ENCODE results near the gene TMEM203.

Gene TMEM203

DNA sequence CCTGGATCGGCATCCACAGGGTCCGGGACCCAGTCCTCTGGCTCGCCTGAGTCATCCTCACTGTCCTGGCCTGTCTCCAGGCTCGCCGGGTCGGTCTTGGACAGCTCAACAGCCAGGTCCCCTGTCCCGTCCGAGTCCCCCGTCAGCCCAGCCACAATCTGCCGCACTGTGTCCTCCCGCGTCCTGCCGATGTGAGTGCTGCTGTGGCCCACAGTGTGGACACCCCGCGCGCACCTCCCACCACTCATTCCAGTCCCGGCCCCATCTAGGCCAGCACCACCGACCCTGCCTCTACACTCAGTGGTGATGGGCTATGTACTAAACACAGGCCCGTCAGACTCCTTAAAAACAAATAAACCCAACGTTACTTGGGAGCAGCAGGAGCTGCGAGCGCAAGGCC is 23.8 kb downstream of the TMEM203 start:
- H3K9ac ChIP-seq (ENCODE audit: low read length), result no peak overlapping the region

DNA sequence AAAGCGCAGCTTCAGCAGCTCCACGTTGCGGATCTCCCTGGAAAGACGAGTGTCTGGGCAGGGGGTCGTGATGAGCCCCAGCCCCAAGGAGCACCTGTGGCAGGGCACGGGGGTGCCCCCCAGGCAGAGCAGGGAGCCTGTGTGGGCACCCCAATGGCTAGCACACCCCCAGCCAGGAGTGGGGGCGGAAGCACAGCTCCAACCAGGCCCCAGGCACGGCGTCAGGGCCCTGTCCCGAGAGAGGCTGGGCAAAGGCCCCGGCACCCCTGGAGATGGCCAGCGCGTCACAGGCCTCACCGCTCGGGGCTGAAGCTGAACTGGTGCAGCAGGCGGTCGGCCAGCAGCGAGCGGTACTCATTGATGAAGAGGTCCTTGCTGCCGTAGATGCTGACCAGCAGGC is 25.0 kb downstream of the TMEM203 start:
- H3K27me3 ChIP-seq (replicated peaks; ENCODE audit: insufficient read depth, low read length), result no peaks in the 10 kb centered on the region
- no peak for DNase-seq
- no peaks in the 10 kb centered on the region for H3K4me1 ChIP-seq (ENCODE audit: low read length)
- peaks cover 9% of the 10 kb centered on the region; the same call in 1 of the 2 replicates for H3K79me2 ChIP-seq (ENCODE audit: low read length)
- no peaks in the 10 kb centered on the region for H3K9me2 ChIP-seq (replicated peaks; ENCODE audit: insufficient read depth, low read length)
- H3K9ac ChIP-seq (ENCODE audit: low read length), result no peak overlapping the region
- no peak overlapping the region for H3K27ac ChIP-seq (ENCODE audit: low read length)
- no peaks in the 10 kb centered on the region for H3K36me3 ChIP-seq (replicated peaks; ENCODE audit: insufficient read depth, low read length)
- no peak overlapping the region for H3K4me2 ChIP-seq (ENCODE audit: low read depth, low read length)
- no peak overlapping the region for H3K4me3 ChIP-seq (ENCODE audit: low read length)
- H4K20me1 ChIP-seq (ENCODE audit: insufficient read depth, low read length), result no peaks in the 10 kb centered on the region
- no peak overlapping the region for H2AFZ ChIP-seq (ENCODE audit: low read length)
- H3F3A ChIP-seq (ENCODE audit: insufficient read depth, low read length), result peaks cover 10% of the 10 kb centered on the region; the same call in 1 of the 2 replicates
- TF ChIP-seq, protein P1, sequence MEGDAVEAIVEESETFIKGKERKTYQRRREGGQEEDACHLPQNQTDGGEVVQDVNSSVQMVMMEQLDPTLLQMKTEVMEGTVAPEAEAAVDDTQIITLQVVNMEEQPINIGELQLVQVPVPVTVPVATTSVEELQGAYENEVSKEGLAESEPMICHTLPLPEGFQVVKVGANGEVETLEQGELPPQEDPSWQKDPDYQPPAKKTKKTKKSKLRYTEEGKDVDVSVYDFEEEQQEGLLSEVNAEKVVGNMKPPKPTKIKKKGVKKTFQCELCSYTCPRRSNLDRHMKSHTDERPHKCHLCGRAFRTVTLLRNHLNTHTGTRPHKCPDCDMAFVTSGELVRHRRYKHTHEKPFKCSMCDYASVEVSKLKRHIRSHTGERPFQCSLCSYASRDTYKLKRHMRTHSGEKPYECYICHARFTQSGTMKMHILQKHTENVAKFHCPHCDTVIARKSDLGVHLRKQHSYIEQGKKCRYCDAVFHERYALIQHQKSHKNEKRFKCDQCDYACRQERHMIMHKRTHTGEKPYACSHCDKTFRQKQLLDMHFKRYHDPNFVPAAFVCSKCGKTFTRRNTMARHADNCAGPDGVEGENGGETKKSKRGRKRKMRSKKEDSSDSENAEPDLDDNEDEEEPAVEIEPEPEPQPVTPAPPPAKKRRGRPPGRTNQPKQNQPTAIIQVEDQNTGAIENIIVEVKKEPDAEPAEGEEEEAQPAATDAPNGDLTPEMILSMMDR (IDR thresholded peaks at IDR 0.05; ENCODE audit: low read length), result no peak
- TF ChIP-seq EZH2phosphoT487 (IDR thresholded peaks at IDR 0.05; ENCODE audit: low read length), result no peak
- TF ChIP-seq EZH2 (optimal IDR thresholded peaks at IDR 0.05; ENCODE audit: low read depth, low read length), result no peak
- H3K9me3 ChIP-seq (replicated peaks; ENCODE audit: insufficient read depth, low read length), result no peaks in the 10 kb centered on the region

More for the DNA sequence above, 23.8 kb downstream of the TMEM203 start:
- no peaks in the 10 kb centered on the region for H3K36me3 ChIP-seq (replicated peaks; ENCODE audit: insufficient read depth, low read length)
- H4K20me1 ChIP-seq (ENCODE audit: insufficient read depth, low read length), result no peaks in the 10 kb centered on the region
- no peak overlapping the region for H3K4me3 ChIP-seq (ENCODE audit: low read length)
- H3K27ac ChIP-seq (ENCODE audit: low read length), result no peak overlapping the region
- peaks cover under 1% of the 10 kb centered on the region; the same call in 1 of the 2 replicates for H3K4me1 ChIP-seq (ENCODE audit: low read length)
- no peaks in the 10 kb centered on the region for H3K9me2 ChIP-seq (replicated peaks; ENCODE audit: insufficient read depth, low read length)
- no peak overlapping the region for H2AFZ ChIP-seq (ENCODE audit: low read length)
- no peaks in the 10 kb centered on the region for H3K9me3 ChIP-seq (replicated peaks; ENCODE audit: insufficient read depth, low read length)
- H3K4me2 ChIP-seq (ENCODE audit: low read depth, low read length), result no peak overlapping the region
- no peaks in the 10 kb centered on the region for H3K27me3 ChIP-seq (replicated peaks; ENCODE audit: insufficient read depth, low read length)
- H3K79me2 ChIP-seq (ENCODE audit: low read length), result peaks cover 20% of the 10 kb centered on the region
- no peak for TF ChIP-seq EZH2 (optimal IDR thresholded peaks at IDR 0.05; ENCODE audit: low read depth, low read length)
- TF ChIP-seq, protein P1 (IDR thresholded peaks at IDR 0.05; ENCODE audit: low read length), result no peak
- TF ChIP-seq EZH2phosphoT487 (IDR thresholded peaks at IDR 0.05; ENCODE audit: low read length), result no peak
- DNase-seq, result no peak
- H3F3A ChIP-seq (ENCODE audit: insufficient read depth, low read length), result peaks cover 4% of the 10 kb centered on the region; the same call in 1 of the 2 replicates

DNA sequence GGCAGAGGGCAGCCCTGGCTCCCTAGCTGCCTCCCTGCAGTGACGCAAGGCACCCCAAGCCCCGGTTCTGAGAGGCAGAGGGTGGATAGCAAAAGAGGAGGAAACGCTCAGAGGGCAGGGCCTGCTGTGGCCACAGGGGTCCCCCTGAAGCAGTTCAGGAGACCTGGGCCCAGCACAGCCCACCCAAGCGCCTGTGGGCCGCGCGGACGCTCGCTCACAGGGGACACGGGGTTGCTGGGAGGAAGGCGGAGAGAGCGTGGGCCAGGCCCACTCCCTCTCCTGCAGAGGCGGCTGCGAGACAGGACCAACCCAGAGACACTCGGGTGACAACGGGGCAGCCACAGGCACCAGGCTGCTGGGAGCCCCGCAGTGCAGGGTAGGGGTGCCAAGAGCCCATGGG is 25.7 kb downstream of the TMEM203 start:
- no peaks in the 10 kb centered on the region for H3K9me2 ChIP-seq (replicated peaks; ENCODE audit: insufficient read depth, low read length)
- H3K4me1 ChIP-seq (ENCODE audit: low read length), result no peaks in the 10 kb centered on the region
- no peak overlapping the region for H2AFZ ChIP-seq (ENCODE audit: low read length)
- H3K9ac ChIP-seq (ENCODE audit: low read length), result no peak overlapping the region
- no peaks in the 10 kb centered on the region for H3K36me3 ChIP-seq (replicated peaks; ENCODE audit: insufficient read depth, low read length)
- no peak overlapping the region for H3K4me3 ChIP-seq (ENCODE audit: low read length)
- TF ChIP-seq, protein P1 (IDR thresholded peaks at IDR 0.05; ENCODE audit: low read length), result no peak
- TF ChIP-seq EZH2 (optimal IDR thresholded peaks at IDR 0.05; ENCODE audit: low read depth, low read length) (no peak), EZH2phosphoT487 (IDR thresholded peaks at IDR 0.05; ENCODE audit: low read length) (no peak)
- H3K79me2 ChIP-seq (ENCODE audit: low read length), result 0 out of 2 replicates have a peak, but pooled peaks cover 1% of the 10 kb centered on the region
- H3K27me3 ChIP-seq (replicated peaks; ENCODE audit: insufficient read depth, low read length), result no peaks in the 10 kb centered on the region
- H3F3A ChIP-seq (ENCODE audit: insufficient read depth, low read length), result peaks cover 10% of the 10 kb centered on the region; the same call in 1 of the 2 replicates
- no peaks in the 10 kb centered on the region for H4K20me1 ChIP-seq (ENCODE audit: insufficient read depth, low read length)
- H3K9me3 ChIP-seq (replicated peaks; ENCODE audit: insufficient read depth, low read length), result no peaks in the 10 kb centered on the region
- H3K4me2 ChIP-seq (ENCODE audit: low read depth, low read length), result no peak overlapping the region
- no peak for DNase-seq
- H3K27ac ChIP-seq (ENCODE audit: low read length), result no peak overlapping the region
